ENCODE results near the gene RGS19. TPM values are rescaled to one million over a fixed set of nuclear protein-coding genes. Genes with fewer than 3 reads are reported as not detected.

RGS19 gene
- total RNA-seq, 1 donor from 2014 or later, result 29.0 TPM

DNA sequence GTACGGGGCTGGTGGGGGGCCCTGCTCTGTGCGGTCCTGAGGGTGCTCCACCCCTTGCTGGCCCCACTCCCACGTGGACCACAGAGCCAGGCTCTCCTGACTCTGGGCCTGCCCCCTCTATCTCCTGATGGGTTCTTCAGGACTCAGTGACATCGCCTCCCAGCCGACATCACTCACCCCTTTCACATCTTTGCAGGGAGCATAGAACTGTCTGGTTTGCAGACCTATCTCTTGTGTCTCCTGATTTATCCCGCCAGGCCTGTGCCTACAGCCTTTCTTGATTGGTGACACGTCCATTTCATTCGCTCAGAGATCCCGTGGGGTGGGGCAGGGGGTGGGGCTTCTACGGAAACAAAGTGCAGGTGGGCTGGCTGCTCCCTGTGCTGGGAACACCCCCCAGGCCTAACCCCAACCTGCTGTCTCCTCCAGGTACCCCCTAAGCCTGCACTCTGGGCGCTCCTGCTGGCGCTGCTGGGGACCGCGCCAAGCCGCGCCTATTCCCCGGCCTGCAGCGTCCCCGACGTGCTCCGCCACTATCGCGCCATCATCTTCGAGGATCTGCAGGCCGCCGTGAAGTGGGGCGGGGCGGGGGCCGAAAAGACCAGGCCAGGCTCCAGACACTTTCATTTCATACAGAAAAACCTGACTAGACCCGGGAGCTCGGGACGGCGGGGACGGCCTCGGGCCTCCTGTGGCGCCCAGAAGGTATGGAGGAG, 41.7 kb downstream of the RGS19 start:
- no peak for DNase-seq (ENCODE audit: low spot score)

DNA sequence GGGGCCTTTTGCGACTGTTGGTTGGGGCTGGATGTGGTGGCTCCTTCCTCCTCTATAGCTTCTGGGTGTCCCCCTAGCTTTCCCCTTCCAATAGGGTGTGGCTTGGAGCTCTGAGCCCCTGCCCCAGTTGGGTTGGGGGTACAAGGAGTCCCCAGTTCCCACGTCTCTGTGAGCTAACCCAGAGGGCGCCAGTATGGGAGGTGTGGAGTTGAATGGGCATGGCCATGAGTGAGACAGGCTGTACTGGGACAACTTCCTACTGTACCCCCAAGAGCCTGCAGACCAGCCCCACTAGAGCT, 42.2 kb downstream of the RGS19 start:
- no peak for DNase-seq (ENCODE audit: low spot score)

DNA sequence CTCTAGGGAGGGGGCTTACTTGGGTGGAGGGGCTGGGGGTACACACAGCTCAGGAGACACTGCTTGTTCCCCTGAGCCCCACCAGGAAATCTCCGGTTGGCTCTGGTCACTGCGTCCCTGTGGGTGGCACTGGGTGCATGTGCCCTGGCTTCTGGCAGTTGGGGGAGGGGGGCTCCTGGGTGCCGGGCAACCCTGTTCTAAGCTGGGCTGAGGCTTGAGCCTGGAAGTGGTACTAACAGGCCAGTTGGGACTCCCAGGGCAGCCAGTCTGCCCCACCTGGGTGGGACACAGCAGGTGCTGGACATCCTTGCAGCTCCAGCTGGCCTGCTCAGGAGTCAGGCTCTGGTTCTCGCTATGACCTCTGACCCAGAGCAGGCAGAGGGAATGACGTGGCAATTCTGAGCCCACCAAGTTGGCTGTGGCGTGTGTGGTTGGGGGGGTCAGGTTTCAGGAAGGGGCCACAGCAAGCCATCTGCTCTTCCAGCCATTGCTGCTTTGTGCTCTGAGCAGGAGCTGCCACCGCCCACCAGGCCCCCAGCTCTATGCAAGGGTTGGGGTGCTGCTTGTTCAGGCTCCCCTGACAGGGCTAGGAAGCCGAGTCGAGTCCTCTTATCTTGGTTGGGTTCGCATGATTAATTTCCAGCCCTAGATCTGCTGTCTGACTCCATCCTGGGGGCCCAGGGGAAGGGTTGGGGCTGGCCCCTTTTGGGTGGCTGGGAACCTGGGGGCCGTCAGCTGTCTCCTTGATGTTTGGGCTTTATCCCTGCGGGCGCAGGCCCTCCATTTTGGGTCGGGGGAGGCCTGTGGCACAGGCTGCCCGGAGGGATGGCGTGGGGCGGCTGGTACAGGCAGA, 42.7 kb downstream of the RGS19 start:
- DNase-seq (ENCODE audit: low spot score), result no peak

DNA sequence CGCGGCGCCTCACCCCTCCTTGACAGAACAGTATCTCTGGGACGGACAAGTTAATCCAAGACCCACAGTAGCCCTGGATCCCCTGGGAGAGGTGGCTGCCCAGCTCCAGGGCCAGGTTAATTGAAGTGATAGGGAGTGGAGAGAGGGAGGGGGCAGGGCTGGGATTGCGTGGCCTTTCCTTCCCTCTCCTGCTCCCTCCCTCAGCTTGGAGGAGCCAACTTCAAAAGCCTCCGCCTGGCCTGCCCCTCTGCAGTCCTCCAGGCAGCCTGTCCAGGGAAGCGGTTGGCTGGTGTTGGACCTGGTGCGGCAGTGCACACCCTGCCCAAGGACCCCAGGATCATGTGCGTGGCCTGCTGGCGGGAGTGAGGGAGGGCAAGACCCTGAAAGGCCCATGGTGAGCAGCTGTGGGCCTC, 43.4 kb downstream of the RGS19 start, which contains the start of gene C20orf204:
Gene C20orf204, plus strand, starts transcription at position 250 of the 413 bp plus-strand sequence. Its CDS starts 142 bp downstream, at position 392.
- DNase-seq (ENCODE audit: low spot score), result no peak

DNA sequence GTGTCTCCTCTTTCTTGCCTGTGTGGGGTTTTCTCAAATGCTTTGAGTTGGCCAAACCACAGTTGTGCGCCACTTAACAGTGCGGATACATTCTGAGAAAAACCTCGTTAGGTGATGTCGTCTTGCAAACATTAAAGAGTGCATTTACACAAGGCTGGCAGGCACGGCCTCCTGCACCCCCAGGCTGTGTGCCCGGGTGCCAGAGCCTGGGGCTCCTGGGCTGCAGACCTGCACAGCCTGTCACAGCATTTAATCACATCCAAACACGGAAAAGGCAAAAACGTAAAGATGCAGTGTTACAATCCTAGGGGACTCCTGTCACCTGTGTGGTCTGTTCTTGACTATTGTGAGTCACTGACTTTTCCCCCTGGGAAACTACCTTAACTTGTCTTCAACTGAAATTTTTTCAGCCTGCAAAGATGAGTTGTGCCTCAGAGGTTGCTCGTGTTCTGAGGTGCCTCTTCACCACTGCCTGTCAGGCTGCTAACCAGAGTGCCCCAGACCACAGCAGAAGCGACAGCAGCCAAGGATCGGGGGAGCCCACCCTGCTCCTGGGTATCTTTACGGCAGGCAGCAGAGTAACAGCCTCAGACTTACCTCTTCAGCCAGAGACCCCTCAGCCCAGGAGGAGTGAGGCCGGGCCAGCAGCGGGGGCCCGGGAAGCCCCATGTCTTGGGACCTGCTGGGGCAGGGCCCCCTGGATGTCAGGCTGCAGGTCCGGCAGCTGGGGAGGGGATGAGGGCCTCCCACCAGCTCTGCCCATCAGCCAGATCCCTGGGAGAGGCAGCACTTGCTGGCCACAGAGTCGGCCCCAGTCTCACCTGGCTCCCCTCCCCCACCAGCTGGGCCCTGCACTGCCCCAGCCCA, 44.0 kb downstream of the RGS19 start:
- no peak for DNase-seq (ENCODE audit: low spot score)

DNA sequence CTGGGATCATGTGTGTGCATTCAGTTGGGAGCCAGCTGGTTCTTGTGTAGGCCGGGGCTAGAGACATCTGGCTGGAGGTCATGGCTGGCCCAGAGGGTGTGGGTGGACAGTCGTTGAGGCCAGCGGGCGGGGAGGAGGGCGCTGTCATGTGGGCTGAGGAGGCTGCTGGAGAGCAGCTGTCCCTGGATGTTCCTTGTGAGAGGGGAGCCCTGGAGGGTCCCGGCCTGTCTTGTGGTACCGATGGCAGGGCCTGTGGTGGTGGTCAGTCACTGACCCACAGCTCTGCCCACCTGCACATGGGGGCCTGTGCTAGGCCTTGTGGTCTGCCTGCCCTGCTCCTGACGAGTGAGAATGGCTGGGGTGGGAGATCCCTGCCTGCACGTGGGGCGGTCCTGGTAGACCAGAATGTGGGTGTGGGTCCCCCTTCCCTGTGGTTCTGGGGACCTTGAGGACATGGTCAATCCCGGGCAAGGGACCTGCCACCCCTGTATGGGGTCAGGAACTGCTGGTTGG, 45.3 kb downstream of the RGS19 start:
- DNase-seq (ENCODE audit: low spot score), result no peak

DNA sequence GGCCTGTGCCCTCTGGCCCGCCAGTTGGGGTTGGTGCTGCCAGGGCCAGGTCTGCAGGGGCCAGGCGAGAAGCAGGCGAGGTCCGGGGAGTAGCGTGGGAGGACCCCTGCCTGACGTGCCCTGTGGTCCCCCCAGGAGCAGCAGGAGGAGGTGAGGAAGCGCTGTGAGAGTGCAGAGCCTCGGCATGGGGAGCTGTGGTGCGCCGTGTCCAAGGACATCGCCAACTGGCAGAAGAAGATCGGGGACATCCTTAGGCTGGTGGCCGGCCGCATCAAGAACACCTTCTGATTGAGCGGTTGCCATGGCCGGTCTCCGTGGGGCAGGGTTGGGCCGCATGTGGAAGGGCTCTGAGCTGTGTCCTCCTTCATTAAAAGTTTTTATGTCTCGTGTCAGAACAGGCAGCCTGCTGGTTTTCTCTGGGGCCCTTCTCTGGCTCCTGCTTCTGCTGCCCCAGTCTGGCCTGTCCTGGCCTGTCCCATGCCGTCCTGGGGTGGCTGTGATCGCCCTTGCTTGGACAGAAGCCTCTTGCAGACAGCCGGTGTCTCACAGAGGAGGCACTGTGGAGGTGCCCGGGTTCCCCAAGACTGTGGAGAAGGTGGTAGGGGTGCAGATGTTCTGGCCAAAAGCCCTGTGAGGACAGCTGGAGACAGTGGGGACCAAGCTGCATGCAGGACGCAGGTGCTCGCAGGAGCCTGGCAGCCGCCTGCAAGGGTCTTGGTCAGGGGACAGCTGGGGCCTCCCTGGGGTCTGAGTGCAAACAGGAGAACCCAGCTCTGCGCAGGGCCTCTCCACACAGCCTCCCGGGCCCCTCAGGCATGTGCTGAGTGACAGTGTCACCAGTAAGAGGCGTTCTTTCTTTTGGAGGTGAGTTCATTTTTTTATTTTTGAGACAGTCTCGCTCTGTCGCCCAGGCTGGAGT, 46.4 kb downstream of the RGS19 start:
- no peak for DNase-seq (ENCODE audit: low spot score)

DNA sequence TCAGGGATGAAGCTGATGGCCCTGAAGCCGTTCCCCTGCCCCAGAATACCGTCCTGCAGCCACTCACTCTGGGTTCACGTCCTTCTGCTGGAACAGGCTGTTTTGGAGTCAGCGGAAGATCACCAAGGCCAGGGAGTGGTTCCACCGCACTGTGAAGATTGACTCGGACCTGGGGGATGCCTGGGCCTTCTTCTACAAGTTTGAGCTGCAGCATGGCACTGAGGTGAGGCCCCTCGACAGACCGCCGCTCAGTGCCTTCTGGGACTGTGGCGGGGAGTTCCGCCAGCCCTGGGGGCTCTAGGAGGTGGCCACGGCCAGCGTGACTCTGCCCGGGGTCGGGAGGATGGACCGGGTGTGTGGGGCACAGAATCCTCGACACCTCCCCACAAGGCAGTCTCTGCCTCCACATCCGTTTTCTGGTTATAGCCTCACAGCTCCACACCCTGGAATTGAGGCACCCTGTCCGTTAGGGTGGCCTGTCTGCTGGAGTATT, 47.5 kb downstream of the RGS19 start:
- no peak for DNase-seq (ENCODE audit: low spot score)

DNA sequence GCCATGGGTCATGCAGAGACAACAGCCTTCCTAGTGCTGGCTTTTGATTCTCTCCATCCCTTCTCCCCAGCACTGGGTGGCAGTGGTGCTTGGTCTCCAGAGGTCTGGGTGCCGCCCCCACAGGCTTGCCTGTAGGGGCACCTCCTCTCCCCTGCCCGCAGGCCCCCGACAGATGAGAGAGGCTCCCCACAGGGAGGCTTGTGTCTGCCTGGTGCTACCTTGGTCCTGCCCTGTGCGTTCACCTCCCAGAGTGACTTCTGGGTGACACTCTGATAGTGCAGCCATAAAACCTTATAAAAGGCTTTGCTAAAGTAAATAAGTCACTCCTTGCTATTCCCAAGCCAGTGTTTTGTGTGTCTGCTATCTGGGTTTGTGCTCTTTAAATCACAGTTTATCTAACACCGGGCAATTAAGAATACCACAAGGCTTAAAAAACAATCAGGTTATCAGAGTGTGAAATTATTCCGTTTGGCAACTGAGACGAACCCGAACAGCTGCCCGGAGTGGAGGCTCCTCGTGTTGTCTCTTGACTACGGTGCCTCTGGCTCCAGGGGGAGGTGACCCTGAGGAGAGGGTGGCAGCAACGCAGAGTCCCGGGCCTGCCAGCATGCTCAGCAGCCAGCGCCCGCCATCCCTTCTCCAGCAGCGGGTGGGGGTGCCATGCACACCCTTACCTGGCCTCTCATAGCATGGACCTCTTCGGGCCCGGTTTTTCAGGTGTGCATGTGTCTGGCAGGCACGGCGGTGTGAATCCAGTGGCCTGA, 48.8 kb downstream of the RGS19 start:
- no peak for DNase-seq (ENCODE audit: low spot score)

DNA sequence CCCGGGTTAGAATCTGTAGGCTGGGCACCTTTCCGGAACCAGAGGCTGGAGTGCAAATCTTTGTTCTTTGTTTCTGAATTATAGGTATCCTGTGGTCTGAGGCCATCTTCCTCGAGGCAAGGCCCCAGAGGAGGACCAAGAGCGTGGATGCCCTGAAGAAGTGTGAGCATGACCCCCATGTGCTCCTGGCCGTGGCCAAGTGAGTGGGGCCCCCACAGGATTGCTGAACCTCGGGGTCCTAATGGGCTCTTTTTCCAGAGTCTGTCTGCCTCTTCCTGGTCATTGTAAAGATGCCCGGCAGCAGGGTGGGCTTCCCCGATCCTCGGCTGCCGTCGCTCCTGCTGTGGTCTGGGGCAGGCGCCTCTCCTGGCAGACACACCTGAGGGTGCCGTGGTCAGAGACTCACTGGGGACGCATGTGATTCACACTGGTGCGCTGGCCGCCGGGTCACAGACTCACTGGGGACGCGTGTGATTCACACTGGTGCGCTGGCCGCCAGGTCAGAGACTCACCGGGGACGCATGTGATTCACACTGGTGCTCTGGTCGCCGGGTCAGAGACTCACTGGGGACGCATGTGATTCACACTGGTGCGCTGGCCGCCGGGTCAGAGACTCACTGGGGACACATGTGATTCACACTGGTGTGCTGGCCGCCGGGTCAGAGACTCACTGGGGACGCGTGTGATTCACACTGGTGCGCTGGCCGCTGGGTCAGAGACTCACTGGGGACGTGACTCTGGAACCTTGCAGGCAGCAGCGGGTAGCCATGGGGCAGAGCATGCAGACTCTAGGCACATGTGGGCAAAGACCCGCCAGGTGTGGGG, 49.8 kb downstream of the RGS19 start:
- no peak for DNase-seq (ENCODE audit: low spot score)

DNA sequence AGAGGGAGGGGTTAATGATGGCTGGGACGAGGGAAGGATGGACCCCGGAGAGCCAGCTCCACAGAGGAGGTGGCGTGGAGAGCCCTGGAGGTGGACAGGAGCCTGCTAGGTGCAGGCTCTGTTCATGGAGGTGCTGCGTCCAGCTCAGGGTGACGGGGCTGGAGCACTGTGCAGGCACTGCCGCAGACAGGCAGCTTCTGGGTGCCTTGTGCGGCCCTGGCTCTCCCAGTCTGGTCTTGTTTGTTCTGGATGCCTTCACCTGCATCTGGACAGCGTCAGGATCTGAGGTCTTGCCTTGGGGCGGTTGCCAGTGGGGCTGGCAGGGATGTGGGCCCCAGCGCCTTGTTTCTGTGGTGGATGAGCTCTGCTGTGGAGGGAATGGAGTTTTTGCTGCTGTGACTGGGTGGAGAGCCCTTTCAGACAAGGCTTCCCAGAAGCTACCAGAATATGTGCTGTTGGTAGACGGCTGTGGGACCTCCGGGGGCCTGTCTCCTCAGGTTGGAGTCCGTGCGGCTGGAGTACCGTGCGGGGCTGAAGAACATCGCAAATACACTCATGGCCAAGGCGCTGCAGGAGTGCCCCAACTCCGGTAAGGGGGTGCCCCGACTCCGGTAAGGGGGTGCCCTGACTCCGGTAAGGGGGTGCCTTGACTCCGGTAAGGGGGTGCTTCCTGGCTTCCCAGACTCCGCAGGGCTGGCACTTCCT, 51.2 kb downstream of the RGS19 start:
- no peak for DNase-seq (ENCODE audit: low spot score)

DNA sequence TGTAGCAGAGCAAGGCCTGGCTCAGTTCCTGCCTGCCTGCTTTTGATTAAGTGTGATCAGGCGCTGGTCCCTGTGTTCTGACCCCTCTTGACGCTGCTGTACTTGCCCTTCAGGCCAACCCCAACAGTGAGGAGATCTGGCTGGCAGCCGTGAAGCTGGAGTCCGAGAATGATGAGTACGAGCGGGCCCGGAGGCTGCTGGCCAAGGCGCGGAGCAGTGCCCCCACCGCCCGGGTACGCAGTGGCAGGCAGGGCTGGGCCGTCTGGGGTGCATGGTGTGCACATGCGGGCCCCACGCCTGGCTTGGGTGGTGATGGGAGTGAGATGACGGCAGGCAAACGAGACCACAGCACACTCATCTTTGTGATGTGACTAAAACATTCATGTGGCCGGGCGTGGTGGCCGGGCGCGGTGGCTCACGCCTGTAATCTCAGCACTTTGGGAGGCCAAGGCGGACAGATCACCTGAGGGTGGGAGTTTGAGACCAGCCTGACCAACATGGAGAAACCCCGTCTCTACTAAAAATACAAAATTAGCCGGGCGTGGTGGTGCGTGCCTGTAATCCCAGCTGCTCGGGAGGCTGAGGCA, 53.4 kb downstream of the RGS19 start:
- no peak for DNase-seq (ENCODE audit: low spot score)

DNA sequence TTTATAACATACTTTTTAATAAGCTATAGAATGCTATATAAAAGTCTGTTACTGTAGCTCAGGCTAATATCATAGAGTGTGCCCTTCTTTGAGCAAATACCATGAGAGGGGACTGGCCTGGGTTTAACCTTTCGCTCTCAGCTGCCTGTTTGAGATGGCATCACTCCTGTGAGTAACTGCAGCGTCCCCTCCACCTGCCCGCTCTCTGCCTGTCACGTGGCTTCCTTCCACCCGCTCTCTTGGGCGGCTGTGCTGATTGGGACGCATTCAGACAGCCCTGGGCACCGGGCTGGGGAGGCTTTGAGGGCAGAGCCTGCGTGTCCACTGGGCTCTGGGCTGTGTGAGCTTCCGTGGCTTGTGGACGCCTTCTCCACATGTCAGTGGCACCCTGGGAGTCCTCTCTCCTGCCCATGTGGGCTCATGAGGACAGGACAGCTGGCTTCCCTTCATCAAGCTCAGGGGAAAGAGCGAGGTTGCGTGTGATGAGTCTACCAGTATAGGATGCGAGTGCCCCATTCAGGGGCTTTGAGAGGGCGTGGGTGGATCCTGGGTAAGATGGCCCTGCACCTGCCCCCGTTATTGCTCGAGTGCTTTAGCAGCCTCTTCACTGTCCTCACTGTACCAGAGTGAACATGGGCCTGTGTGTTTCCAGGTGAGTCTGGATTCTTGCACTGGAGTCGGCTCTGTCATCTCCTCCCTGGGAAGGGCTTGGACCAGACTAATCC, 54.1 kb downstream of the RGS19 start:
- DNase-seq (ENCODE audit: low spot score), result no peak

DNA sequence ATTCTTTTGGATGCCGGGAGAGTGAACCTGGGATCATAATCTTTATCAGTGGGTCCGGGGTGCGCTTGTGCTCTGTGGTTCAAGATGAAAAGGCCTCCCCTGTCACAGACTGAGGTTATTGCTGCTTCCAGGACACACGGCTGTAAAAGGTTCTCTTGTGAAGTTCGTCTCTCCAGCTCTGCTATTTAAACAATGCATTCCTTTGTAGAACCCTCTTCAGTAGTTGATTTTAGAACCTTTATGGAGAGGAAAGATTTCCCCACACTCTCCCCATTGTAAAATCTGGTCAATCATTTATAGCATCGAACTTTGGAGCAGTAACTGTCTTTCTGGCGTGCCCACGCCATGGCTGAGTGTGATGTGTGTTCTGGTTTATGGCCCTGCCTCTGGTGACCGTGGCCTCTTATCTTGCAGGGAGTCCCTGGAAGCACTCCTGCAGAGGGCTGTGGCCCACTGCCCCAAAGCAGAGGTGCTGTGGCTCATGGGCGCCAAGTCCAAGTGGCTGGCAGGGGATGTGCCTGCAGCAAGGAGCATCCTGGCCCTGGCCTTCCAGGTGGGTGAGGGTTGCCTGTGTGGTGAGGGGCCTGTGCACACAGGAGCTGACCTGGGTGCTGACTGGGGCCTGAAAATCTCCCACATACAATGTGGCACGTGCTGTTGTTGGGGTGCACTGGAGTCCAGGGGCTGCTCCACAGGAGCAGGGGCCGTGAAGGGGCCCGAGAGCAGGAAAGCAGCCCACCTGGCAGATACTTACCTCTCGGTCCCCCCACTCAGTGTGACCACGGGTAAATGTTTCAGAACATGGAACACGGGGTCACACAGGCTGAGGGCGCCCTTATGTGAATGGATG, 55.0 kb downstream of the RGS19 start:
- DNase-seq (ENCODE audit: low spot score), result no peak

DNA sequence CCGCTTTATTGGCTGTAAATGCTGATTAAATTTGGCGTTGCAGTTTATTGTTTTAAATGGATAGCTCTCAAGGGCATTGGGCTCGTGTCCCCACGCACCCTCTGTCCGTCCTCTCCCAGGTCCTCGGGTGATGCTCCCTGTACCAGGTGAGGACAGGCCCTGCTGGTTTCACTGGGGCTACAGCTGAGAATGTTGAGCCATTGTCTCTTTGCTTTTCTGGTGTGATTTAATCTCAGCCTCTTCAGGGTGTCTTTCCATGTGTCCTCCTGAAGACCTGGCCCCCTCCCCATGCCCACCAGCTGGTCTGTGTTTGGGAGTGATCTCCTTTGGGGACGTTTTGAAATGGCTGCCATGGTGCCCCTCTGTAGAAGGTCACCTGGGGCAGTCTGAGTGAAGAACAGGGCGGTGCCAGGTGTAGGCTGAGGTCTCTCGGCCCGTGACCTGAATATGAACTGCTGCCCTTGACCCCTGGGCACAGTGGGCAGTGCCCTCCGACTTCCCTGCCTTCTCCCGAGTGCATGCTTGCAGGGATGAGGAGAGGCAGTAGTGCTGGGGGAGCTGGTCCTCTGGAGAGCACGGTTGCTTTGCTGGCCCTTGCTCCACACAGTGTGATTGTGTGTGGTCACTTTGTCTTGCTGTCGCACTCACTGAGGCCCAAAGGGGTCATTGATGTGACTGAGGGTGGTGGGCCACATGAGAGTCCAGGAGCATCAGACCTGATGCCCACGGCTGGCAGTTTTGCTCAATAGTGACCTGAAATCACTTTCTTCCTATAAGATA, 55.8 kb downstream of the RGS19 start:
- no peak for DNase-seq (ENCODE audit: low spot score)

Measured in mesenteric fat pad (tissue), 1 donor.